ENCODE measurements around the gene GOLGA6L7. TPM values are rescaled to one million over a fixed set of nuclear protein-coding genes. Genes with fewer than 3 reads are reported as not detected.
"Not testable (repeated sequence)": the region's sequence is repeated elsewhere in the genome, so short reads cannot be mapped to it uniquely, and the experiment has no call there.

The GOLGA6L7 gene
- total and polyA plus RNA-seq, 2 donors (not counting 1 experiment from before 2014, with no cell fraction given): not detected

GRCh38 chr15:28811852-28812550 is 36.4 kb downstream of the GOLGA6L7 start:
- H3K4me1 Mint-ChIP-seq; H2AFZ ChIP-seq (ENCODE audit: insufficient read depth, low read depth, low read length, poor library complexity, severe bottlenecking); H3K9me3 Mint-ChIP-seq (ENCODE audit: insufficient read depth); H3K27ac ChIP-seq (ENCODE audit: low read length in 2 of 2); H3K27ac Mint-ChIP-seq; H3K27me3 Mint-ChIP-seq; H3K27me3 ChIP-seq (replicated peaks in 1 of 4; ENCODE audit: control extremely low read depth in 1 of 4, control insufficient read depth in 3 of 4, insufficient read depth in 4 of 4, low read length in 3 of 4); H4K20me1 ChIP-seq (ENCODE audit: control insufficient read depth, insufficient read depth, low read length, poor library complexity, severe bottlenecking); H3K4me3 Mint-ChIP-seq; H3K4me2 ChIP-seq (replicated peaks; ENCODE audit: low read depth, low read length, poor library complexity, severe bottlenecking); POLR2A ChIA-PET; H3K4me3 ChIP-seq (ENCODE audit: control extremely low read depth in 1 of 5, extremely low read depth in 1 of 5, insufficient read depth in 1 of 5, low read depth in 2 of 5, low read length in 4 of 5); H3K4me1 ChIP-seq (ENCODE audit: control insufficient read depth in 2 of 2, insufficient read depth in 2 of 2, low read length in 2 of 2); H3K9me3 ChIP-seq (ENCODE audit: control extremely low read depth in 1 of 3, control insufficient read depth in 2 of 3, insufficient read depth in 1 of 3, low read length in 2 of 3); CTCF ChIA-PET; ATAC-seq (ENCODE audit: low read depth); intact Hi-C loops (cut with micrococcal nuclease); H3K9ac ChIP-seq (ENCODE audit: low read length); H3K36me3 ChIP-seq (replicated peaks in 1 of 2; ENCODE audit: control extremely low read depth in 1 of 2, control insufficient read depth in 1 of 2, extremely low read depth in 1 of 2, insufficient read depth in 2 of 2, low read length in 1 of 2); DNase-seq; H3K79me2 ChIP-seq (ENCODE audit: control insufficient read depth, insufficient read depth, low read length): not testable (repeated sequence)
- WGBS (ENCODE audit: insufficient coverage): no CpG with 5 or more reads among the region's 4 CpGs

- ATAC-seq (ENCODE audit: low read depth); H3K4me3 ChIP-seq (ENCODE audit: control extremely low read depth in 1 of 5, extremely low read depth in 1 of 5, insufficient read depth in 1 of 5, low read depth in 2 of 5, low read length in 4 of 5); H3K4me1 ChIP-seq (ENCODE audit: control insufficient read depth in 2 of 2, insufficient read depth in 2 of 2, low read length in 2 of 2); intact Hi-C loops (cut with micrococcal nuclease); POLR2A ChIA-PET; H3K27ac Mint-ChIP-seq; H4K20me1 ChIP-seq (ENCODE audit: control insufficient read depth, insufficient read depth, low read length, poor library complexity, severe bottlenecking); H3K4me1 Mint-ChIP-seq; H3K27ac ChIP-seq (ENCODE audit: low read length in 2 of 2); H3K4me2 ChIP-seq (replicated peaks; ENCODE audit: low read depth, low read length, poor library complexity, severe bottlenecking); H3K27me3 ChIP-seq (replicated peaks in 1 of 4; ENCODE audit: control extremely low read depth in 1 of 4, control insufficient read depth in 3 of 4, insufficient read depth in 4 of 4, low read length in 3 of 4); H3K9me3 ChIP-seq (ENCODE audit: control extremely low read depth in 1 of 3, control insufficient read depth in 2 of 3, insufficient read depth in 1 of 3, low read length in 2 of 3); H3K4me3 Mint-ChIP-seq; DNase-seq; H3K27me3 Mint-ChIP-seq; H3K79me2 ChIP-seq (ENCODE audit: control insufficient read depth, insufficient read depth, low read length); H3K9me3 Mint-ChIP-seq (ENCODE audit: insufficient read depth); H3K9ac ChIP-seq (ENCODE audit: low read length); H2AFZ ChIP-seq (ENCODE audit: insufficient read depth, low read depth, low read length, poor library complexity, severe bottlenecking); CTCF ChIA-PET; H3K36me3 ChIP-seq (replicated peaks in 1 of 2; ENCODE audit: control extremely low read depth in 1 of 2, control insufficient read depth in 1 of 2, extremely low read depth in 1 of 2, insufficient read depth in 2 of 2, low read length in 1 of 2): not testable (repeated sequence)
- WGBS (ENCODE audit: insufficient coverage): no CpG with 5 or more reads among the region's 1 CpG
Measured at GRCh38 chr15:28810444-28810843, 38.0 kb downstream of the GOLGA6L7 start.

GRCh38 chr15:28808136-28808535 is 40.3 kb downstream of the GOLGA6L7 start:
- H3K27ac ChIP-seq (ENCODE audit: low read length in 2 of 2); H3K9me3 ChIP-seq (ENCODE audit: control extremely low read depth in 1 of 3, control insufficient read depth in 2 of 3, insufficient read depth in 1 of 3, low read length in 2 of 3); H3K27ac Mint-ChIP-seq; H3K4me1 Mint-ChIP-seq; H3K27me3 ChIP-seq (replicated peaks in 1 of 4; ENCODE audit: control extremely low read depth in 1 of 4, control insufficient read depth in 3 of 4, insufficient read depth in 4 of 4, low read length in 3 of 4); H3K4me1 ChIP-seq (ENCODE audit: control insufficient read depth in 2 of 2, insufficient read depth in 2 of 2, low read length in 2 of 2); ATAC-seq (ENCODE audit: low read depth); H3K9me3 Mint-ChIP-seq (ENCODE audit: insufficient read depth); H3K79me2 ChIP-seq (ENCODE audit: control insufficient read depth, insufficient read depth, low read length); intact Hi-C loops (cut with micrococcal nuclease); H2AFZ ChIP-seq (ENCODE audit: insufficient read depth, low read depth, low read length, poor library complexity, severe bottlenecking); H3K4me2 ChIP-seq (replicated peaks; ENCODE audit: low read depth, low read length, poor library complexity, severe bottlenecking); H3K9ac ChIP-seq (ENCODE audit: low read length); DNase-seq; POLR2A ChIA-PET; H4K20me1 ChIP-seq (ENCODE audit: control insufficient read depth, insufficient read depth, low read length, poor library complexity, severe bottlenecking); H3K4me3 Mint-ChIP-seq; H3K36me3 ChIP-seq (replicated peaks in 1 of 2; ENCODE audit: control extremely low read depth in 1 of 2, control insufficient read depth in 1 of 2, extremely low read depth in 1 of 2, insufficient read depth in 2 of 2, low read length in 1 of 2); H3K4me3 ChIP-seq (ENCODE audit: control extremely low read depth in 1 of 5, extremely low read depth in 1 of 5, insufficient read depth in 1 of 5, low read depth in 2 of 5, low read length in 4 of 5); CTCF ChIA-PET; H3K27me3 Mint-ChIP-seq: not testable (repeated sequence)
- no CpG with 5 or more reads among the region's 5 CpGs for WGBS (ENCODE audit: insufficient coverage)

GRCh38 chr15:28800366-28800765 is 48.1 kb downstream of the GOLGA6L7 start:
- CTCF ChIA-PET; H3K4me1 Mint-ChIP-seq; H3K4me1 ChIP-seq (ENCODE audit: control insufficient read depth in 2 of 2, insufficient read depth in 2 of 2, low read length in 2 of 2): not testable (repeated sequence)

More at GRCh38 chr15:28800366-28800765, 48.1 kb downstream of the GOLGA6L7 start:
- intact Hi-C loops (cut with micrococcal nuclease); H3K79me2 ChIP-seq (ENCODE audit: control insufficient read depth, insufficient read depth, low read length); H3K9me3 ChIP-seq (ENCODE audit: control extremely low read depth in 1 of 3, control insufficient read depth in 2 of 3, insufficient read depth in 1 of 3, low read length in 2 of 3); H3K4me3 ChIP-seq (ENCODE audit: control extremely low read depth in 1 of 5, extremely low read depth in 1 of 5, insufficient read depth in 1 of 5, low read depth in 2 of 5, low read length in 4 of 5); ATAC-seq (ENCODE audit: low read depth); H3K27ac Mint-ChIP-seq; H3K9me3 Mint-ChIP-seq (ENCODE audit: insufficient read depth); H4K20me1 ChIP-seq (ENCODE audit: control insufficient read depth, insufficient read depth, low read length, poor library complexity, severe bottlenecking); DNase-seq; H3K36me3 ChIP-seq (replicated peaks in 1 of 2; ENCODE audit: control extremely low read depth in 1 of 2, control insufficient read depth in 1 of 2, extremely low read depth in 1 of 2, insufficient read depth in 2 of 2, low read length in 1 of 2); H3K4me3 Mint-ChIP-seq; POLR2A ChIA-PET; H3K27ac ChIP-seq (ENCODE audit: low read length in 2 of 2); H3K27me3 ChIP-seq (replicated peaks in 1 of 4; ENCODE audit: control extremely low read depth in 1 of 4, control insufficient read depth in 3 of 4, insufficient read depth in 4 of 4, low read length in 3 of 4); H2AFZ ChIP-seq (ENCODE audit: insufficient read depth, low read depth, low read length, poor library complexity, severe bottlenecking); H3K9ac ChIP-seq (ENCODE audit: low read length); H3K4me2 ChIP-seq (replicated peaks; ENCODE audit: low read depth, low read length, poor library complexity, severe bottlenecking): not testable (repeated sequence)
- no CpG with 5 or more reads among the region's 2 CpGs for WGBS (ENCODE audit: insufficient coverage)
- H3K27me3 Mint-ChIP-seq: peaks cover 13% of the 10 kb centered on the region

Measured in B cell (primary cell).